AG04450 (cell line): ENCODE results near the gene BOLA2B. TPM values are rescaled to one million over a fixed set of nuclear protein-coding genes. Genes with fewer than 3 reads are reported as not detected.

Source experiments
- CTCF ChIA-PET: fragments of 300-600, 350-600 bp; formaldehyde crosslinking; extraction: SDS; loops from one replicate; lab custom pipeline; 2022; ENCODE audit warnings: antibody characterized with exemption, inconsistent platforms; lab: Charles Lee
- POLR2A ChIA-PET: fragments of 350-600 bp; formaldehyde crosslinking; extraction: SDS; loops from one replicate; lab custom pipeline; 2021; ENCODE audit warnings: antibody characterized with exemption, inconsistent platforms; lab: Yijun Ruan, JAX
- DNase-seq: peaks from one replicate; pipeline ENCODE4 v3.0.0-alpha.2; 2011; ENCODE audit warnings: low read depth, low spot score
- H3K27ac ChIP-seq: one replicate; pipeline ENCODE4 v1.5.1; 2012; ENCODE audit warnings: low read depth, low read length, control low read depth
- H3K27me3 ChIP-seq: one replicate; pipeline ENCODE4 v1.6.0; 2012; ENCODE audit warnings: low read length; ENCODE audit not compliant: control insufficient read depth, insufficient read depth
- H3K4me3 ChIP-seq: 2 replicates; pipeline ENCODE4 v1.5.1; 2011; ENCODE audit warnings: mild to moderate bottlenecking, low read depth, low read length, control low read depth
- H3K9me3 ChIP-seq: 2 replicates; pipeline ENCODE4 v1.5.1; 2012; ENCODE audit warnings: low read length; ENCODE audit not compliant: control insufficient read depth, insufficient read depth
- polyA plus RNA-seq: library from polyadenylated mRNA; depleted of rRNA; stranded (reverse); fragments of >200 nt; gene quantifications from 2 replicates; pipeline ENCODE4 v1.2.3, GENCODE V29; 2011
- TF ChIP-seq, protein P1 (sequence below): IDR thresholded peaks from 2 replicates; pipeline ENCODE4 v1.5.1; 2011; ENCODE audit warnings: low read depth, low read length, control low read depth, inconsistent platforms

The BOLA2B gene
- polyA plus RNA-seq, 1 experiment: 17.5 TPM

- no peaks in the 10 kb centered on the region for H3K27me3 ChIP-seq
- TF ChIP-seq, protein P1, sequence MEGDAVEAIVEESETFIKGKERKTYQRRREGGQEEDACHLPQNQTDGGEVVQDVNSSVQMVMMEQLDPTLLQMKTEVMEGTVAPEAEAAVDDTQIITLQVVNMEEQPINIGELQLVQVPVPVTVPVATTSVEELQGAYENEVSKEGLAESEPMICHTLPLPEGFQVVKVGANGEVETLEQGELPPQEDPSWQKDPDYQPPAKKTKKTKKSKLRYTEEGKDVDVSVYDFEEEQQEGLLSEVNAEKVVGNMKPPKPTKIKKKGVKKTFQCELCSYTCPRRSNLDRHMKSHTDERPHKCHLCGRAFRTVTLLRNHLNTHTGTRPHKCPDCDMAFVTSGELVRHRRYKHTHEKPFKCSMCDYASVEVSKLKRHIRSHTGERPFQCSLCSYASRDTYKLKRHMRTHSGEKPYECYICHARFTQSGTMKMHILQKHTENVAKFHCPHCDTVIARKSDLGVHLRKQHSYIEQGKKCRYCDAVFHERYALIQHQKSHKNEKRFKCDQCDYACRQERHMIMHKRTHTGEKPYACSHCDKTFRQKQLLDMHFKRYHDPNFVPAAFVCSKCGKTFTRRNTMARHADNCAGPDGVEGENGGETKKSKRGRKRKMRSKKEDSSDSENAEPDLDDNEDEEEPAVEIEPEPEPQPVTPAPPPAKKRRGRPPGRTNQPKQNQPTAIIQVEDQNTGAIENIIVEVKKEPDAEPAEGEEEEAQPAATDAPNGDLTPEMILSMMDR: no peak
- no peak overlapping the region for H3K4me3 ChIP-seq
- ChIA-PET POLR2A (no interaction called here), CTCF (no interaction called here)
- H3K9me3 ChIP-seq: peaks cover 8% of the 10 kb centered on the region; the same call in 1 of the 2 replicates
- H3K27ac ChIP-seq: no peak overlapping the region
- DNase-seq: no peak
Measured at GRCh38 chr16:30151091-30151490, 42.4 kb downstream of the BOLA2B start.

GRCh38 chr16:30149250-30149930, 44.1 kb downstream of the BOLA2B start:
- Histone ChIP-seq H3K9me3 (peaks cover 8% of the 10 kb centered on the region; the same call in 1 of the 2 replicates), H3K4me3 (no peak overlapping the region), H3K27ac (no peak overlapping the region), H3K27me3 (no peaks in the 10 kb centered on the region)
- TF ChIP-seq, protein P1: no peak
- POLR2A ChIA-PET: no interaction called here
- CTCF ChIA-PET: no interaction called here
- no peak for DNase-seq

DNA sequence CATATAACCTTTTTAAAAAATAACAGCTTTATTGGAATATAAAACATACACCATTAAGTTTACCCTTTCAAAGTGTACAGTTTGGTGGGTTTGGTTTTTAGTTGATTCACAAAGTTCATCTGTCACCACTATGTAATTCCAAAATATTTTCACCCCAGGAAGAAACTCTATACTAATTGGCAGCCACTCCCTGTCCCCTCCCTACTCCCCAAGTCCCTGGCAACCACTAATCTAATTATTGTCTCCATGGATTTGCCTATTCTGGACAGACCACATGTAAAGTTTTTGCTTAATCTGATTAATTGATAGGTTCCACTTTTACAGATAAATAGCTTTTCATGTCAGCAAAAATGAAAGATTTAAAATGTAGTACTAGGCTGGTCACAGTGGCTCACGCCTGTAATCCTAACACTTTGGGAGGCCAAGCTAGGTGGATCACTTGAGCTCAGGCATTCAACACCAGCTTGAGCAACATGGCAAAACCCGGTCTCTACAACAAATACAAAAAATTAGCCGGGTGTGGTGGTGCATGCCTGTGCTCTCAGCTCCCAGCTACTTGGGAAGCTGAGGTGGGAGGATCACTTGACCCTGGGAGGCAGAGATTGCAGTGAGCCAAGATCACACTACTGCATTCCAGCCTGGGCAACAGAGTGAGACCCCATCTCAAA, 45.5 kb downstream of the BOLA2B start:
- Histone ChIP-seq H3K27ac (no peak overlapping the region), H3K27me3 (peaks cover 4% of the 10 kb centered on the region), H3K4me3 (no peak overlapping the region), H3K9me3 (peaks cover 8% of the 10 kb centered on the region; the same call in 1 of the 2 replicates)
- ChIA-PET CTCF (interaction anchor here (0.5 to 1.0 kb wide), 2 partner anchors 56 to 107 kb away, joined by 3 read pairs; no protein-coding TSS in a partner anchor), POLR2A (no interaction called here)
- TF ChIP-seq, protein P1: no peak
- DNase-seq: no peak

GRCh38 chr16:30145657-30146056, 47.8 kb downstream of the BOLA2B start:
- Histone ChIP-seq H3K4me3 (no peak overlapping the region), H3K27ac (no peak overlapping the region), H3K27me3 (peaks cover 4% of the 10 kb centered on the region), H3K9me3 (peaks cover 8% of the 10 kb centered on the region; the same call in 1 of the 2 replicates)
- no peak for DNase-seq
- TF ChIP-seq, protein P1: no peak
- CTCF ChIA-PET: no interaction called here
- POLR2A ChIA-PET: no interaction called here

DNA sequence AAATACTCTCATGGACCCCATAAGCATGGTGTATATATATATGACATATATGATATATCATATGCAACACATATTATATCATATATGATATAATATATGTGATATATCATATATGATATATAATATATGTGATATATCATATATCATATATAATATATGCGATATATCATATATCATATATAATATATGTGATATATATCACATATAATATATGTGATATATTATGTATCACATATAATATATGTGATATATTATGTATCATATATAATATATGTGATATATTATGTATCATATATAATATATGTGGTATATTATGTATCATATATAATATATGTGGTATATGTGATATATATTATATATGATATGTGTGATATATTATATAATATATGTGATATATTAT, 48.5 kb downstream of the BOLA2B start:
- POLR2A ChIA-PET: no interaction called here
- CTCF ChIA-PET: no interaction called here
- no peak for DNase-seq
- Histone ChIP-seq H3K9me3 (peaks cover 7% of the 10 kb centered on the region; the same call in 1 of the 2 replicates), H3K27ac (no peak overlapping the region), H3K27me3 (peaks cover 4% of the 10 kb centered on the region), H3K4me3 (no peak overlapping the region)
- TF ChIP-seq, protein P1: no peak
